Prostate gland (tissue), 2 donors: ENCODE data around the gene FAM171A2.

ENCODE experiments used
- POLR2A ChIP-seq: fragments of 450-650 bp; IDR thresholded peaks from one replicate; pipeline ENCODE4 v1.6.1; 2016; ENCODE audit warnings: antibody characterized with exemption, mild to moderate bottlenecking
- POLR2AphosphoS5 ChIP-seq: sonication (generic); formaldehyde crosslinking; IDR thresholded peaks from one replicate; pipeline ENCODE4 v1.6.1; 2017; ENCODE audit warnings: antibody characterized with exemption
- TF ChIP-seq, protein P1 (sequence below), 4 experiments: fragments of 200-600 bp in 2 of 4; fragments of 450-650 bp in 2 of 4; sonication (generic) in 2 of 4; IDR thresholded peaks; 1 replicate in 3 of 4; 2 replicates in 1 of 4; pipeline ENCODE4 v1.5.1; 2016 to 2019; ENCODE audit warnings: antibody characterized with exemption in 4 of 4, mild to moderate bottlenecking in 2 of 4, moderate library complexity in 2 of 4

DNA sequence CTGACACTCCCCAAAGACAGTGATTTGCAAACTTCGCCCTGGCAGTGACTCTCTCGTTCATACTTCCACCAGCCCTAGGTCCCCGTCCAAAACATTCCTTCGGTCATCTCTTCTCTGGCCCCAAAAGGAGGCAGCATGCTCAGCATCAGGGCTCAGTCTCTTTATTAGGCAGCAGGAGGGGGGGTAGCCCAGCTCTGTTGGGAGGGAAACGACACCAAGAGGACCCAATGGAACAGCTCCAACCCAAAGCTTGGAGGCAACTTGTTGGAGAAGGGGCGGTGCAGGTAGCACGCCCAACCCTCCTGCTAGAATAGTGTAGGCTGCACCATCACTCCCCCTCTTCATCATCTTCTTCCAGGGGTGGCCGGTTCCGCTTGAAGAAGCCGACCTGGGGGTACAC, 8.4 kb upstream of the FAM171A2 start:
- TF ChIP-seq POLR2AphosphoS5 (no peak), POLR2A (no peak)
- TF ChIP-seq, protein P1, sequence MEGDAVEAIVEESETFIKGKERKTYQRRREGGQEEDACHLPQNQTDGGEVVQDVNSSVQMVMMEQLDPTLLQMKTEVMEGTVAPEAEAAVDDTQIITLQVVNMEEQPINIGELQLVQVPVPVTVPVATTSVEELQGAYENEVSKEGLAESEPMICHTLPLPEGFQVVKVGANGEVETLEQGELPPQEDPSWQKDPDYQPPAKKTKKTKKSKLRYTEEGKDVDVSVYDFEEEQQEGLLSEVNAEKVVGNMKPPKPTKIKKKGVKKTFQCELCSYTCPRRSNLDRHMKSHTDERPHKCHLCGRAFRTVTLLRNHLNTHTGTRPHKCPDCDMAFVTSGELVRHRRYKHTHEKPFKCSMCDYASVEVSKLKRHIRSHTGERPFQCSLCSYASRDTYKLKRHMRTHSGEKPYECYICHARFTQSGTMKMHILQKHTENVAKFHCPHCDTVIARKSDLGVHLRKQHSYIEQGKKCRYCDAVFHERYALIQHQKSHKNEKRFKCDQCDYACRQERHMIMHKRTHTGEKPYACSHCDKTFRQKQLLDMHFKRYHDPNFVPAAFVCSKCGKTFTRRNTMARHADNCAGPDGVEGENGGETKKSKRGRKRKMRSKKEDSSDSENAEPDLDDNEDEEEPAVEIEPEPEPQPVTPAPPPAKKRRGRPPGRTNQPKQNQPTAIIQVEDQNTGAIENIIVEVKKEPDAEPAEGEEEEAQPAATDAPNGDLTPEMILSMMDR (IDR thresholded peaks at IDR 0.05) = no peak
